ENCODE data around the gene PROSER3.

- TF ChIP-seq CTCF (conservative IDR thresholded peaks at IDR 0.05; ENCODE audit: low read length), result no peak
- TF ChIP-seq EZH2phosphoT487 (IDR thresholded peaks at IDR 0.05; ENCODE audit: borderline replicate concordance, low read depth, low read length), result no peak
These were observed 37.8 kb upstream of the PROSER3 start for GRCh38 chr19:35720163-35720524.

All from OCI-LY7 (cell line).